DMS114 treated with DMSO at 0.1 percent for 48 hours (cell line): Measurements from ENCODE around the gene AVP.

Source experiments
- DNase-seq: peaks from one replicate; lab custom pipeline; 2025; ENCODE audit not compliant: unreplicated experiment; lab: John Stamatoyannopoulos, UW

Gene AVP

GRCh38 chr20:3109350-3110302, 25.1 kb upstream of the AVP start:
- DNase-seq = no peak

DNA sequence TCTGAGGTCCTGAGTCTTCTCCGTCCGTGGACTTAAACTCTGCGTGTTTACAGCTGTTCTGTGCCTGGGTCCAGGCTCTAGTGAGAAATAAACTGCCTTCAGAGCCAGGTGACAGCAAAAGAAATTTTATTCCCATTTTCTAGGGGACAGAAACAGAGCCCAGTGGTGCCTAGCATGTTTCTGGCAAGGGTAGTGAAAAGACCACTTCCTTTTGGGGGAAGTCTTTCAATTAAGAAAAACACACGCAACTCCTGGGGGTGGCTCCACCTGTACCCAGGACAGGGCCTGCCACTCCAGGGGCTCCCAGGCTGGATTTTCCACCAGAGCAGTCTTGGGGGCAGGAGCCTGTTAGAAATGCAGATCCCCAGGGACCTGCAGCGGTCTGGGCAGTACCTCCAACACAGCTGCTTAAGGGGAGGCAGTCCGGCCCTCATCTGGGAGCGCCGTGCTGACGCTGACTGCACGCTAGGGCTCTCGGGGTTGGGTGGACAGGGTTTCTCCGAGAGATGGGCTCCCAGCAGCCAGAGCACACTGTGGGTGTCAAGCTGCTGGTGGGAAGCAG, 23.0 kb upstream of the AVP start:
- no peak for DNase-seq

DNA sequence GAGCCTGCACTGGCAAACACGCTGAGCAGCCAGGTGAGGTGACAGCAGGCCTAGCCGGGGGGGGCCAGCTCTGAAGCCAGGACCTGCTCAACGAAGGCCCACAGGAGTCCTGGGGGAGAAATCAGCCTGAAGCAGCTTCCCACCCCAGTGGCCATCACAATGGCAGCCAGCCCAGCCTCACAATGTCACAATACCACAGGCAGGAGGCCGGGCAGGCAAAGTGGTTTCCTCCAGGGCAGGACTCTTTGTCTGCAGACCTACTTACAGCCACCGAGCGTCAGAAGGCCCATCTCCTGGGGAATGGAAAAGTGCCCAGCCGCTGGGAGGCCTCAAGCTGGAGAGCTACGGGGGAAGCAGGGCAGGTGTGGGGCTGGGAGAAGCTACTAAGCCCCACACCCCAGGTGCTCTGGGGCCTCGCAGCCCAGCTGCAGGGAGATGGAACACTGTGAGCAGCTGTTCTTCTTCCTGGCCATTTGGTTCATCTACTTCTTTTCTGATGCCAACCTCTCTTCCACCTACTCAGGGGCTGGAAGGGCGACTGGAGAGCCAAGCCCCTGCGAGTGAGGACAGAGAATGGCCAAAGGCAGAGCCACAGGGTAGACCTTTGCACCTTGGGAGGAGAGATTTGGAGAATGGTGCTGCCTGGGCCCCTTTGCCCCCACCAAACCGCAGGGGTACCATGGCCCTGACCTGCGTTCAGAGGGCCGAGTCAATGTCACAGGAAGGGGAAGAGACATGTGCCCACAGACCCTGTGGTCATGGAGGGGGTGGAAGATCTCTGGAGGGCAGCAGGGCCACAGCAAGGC, 22.3 kb upstream of the AVP start:
- no peak for DNase-seq

DNA sequence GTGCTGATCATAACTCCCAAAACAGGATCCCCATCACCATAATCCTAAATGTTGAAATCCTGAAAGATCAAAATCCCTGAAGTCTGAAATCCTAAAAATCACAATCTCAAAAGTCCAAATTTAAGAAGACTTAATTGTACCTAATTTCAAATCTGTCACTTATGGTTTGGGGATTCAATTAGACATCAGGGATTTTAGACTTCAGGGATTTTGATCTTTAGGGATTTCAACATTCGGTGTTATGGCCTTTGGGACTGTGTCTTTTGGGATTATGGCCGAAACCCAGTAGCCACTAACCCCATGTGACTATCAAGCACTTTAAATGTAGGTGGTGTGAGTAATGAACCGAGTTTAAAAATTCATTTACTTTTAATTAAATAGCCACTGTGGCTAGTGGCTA, 21.7 kb upstream of the AVP start:
- DNase-seq = no peak

DNA sequence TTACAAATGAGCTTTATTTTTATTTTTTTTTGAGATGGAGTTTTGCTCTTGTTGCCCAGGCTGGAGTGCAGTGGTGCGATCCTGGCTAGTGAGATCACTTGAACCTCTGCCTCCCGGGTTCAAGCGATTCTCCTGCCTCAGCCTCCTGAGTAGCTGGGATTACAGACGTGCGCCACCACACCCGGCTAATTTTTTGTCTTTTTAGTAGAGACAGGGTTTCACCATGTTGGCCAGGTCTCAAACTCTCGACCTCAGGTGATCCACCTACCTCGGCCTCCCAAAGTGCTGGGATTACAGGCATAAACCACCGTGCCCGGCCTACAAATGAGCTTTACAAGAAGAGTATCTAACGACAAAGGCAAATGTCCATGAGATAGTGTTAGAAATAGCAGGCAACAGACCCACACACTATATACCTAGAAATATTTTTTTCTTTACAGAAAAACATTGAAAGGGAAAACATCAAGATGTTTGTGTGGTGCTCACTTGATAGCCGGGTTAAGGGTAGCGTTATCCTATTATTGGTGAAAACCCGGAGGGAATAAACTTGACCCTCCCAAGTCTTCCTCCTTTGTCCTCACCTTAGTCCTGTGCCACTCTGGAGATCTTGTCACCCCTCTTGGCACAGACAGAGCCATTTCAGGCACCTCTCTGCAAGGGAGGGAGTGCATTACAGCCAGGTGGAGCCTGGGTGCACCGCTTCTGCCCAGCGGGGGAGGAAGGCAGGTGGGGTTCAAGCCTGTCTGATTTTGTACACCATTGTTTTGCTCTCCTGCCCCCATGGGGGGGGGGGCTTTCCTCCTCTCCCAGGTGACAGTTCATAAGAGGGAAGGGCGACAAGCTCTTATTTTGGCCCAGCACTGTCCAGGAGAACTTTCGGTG, 21.0 kb upstream of the AVP start:
- no peak for DNase-seq

DNA sequence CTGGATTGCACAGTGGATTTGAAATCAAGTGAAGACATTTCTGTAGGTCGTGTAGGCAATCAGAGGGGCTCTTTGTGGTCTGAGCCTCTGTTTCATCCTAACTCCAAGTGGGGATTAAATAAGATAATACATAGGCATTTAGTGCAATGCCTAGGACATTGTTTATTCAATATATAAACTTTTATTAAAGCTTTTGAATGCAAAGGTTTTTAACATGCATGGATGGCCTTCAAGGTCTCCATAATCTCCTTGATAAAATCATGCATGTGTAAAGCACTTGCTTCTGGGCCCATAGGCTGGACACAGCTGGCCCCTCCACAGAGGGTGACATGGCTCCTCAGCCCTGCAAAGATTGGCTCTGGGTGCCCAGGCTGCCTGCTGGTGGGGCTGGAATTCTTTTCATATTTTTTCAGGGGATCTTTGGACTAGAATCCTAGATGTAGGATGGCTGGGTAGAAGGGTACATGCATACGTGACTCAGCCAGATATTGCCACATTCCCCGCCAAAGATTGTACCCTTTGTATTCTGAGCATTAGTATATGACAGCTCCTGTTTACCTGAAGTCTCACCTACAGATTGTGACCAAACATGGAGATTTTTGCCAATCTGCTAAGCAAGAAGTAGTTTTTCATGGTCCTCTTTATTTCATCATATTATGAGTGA, 19.0 kb upstream of the AVP start:
- no peak for DNase-seq

GRCh38 chr20:3102575-3103368, 18.2 kb upstream of the AVP start:
- no peak for DNase-seq

DNA sequence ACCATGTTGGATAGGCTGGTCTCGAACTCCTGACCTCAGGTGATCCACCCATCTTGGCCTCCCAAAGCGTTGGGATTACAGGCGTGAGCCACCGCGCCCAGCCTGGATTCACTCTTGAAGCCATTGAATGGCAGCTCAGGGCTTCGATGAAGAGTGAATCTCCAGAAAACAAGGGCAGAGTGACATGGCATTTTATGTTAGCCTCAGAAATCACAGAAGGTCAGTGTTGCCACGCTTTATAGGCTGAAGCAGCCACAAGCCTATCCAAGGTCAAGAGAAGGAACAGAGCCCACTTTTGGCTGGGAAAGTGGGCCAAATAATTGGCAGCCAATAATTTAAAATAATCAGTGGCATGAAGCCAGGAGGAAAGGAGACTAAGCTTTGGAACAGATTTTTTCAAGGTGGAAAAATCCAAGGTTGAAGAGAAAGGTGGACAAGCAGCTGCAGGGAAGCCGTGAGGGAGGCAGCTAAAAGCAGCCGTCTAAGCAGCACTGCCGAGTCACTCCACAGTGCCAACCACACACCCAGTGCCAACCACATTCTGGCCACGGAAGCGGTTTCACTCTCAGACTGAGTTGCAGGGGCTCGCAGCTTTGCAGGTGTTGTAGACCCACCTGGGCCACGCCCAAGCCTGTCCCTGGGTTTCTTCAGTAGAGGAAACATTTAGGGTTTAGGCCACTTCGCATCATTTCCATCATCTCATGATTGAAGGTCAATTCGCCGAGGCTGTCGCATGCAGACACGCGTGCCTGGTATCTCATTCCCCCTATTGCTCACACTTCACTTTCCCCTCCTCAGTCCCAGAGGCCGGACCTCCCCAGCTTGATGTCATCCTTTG, 17.4 kb upstream of the AVP start:
- no peak for DNase-seq

- no peak for DNase-seq
Measured at GRCh38 chr20:3101251-3101650, 16.7 kb upstream of the AVP start.

DNA sequence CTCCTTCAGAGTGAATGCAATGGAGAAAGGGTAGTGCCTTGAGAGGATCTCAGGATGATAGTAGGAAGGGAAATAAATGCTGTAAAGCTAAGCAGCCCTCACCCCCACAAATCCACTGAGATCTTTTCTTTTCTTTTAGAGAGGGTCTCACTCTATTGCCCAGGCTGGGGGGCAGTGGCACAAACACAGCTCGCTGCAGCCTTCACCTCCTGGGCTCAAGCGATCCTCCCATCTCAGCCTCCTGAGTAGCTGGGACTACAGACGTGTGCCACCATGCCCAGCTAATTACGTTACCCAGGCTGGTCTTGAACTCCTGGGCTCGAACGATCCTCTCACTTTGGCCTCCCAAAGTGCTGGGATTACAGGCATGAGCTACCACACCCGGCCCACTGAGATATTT, 16.0 kb upstream of the AVP start:
- no peak for DNase-seq

DNA sequence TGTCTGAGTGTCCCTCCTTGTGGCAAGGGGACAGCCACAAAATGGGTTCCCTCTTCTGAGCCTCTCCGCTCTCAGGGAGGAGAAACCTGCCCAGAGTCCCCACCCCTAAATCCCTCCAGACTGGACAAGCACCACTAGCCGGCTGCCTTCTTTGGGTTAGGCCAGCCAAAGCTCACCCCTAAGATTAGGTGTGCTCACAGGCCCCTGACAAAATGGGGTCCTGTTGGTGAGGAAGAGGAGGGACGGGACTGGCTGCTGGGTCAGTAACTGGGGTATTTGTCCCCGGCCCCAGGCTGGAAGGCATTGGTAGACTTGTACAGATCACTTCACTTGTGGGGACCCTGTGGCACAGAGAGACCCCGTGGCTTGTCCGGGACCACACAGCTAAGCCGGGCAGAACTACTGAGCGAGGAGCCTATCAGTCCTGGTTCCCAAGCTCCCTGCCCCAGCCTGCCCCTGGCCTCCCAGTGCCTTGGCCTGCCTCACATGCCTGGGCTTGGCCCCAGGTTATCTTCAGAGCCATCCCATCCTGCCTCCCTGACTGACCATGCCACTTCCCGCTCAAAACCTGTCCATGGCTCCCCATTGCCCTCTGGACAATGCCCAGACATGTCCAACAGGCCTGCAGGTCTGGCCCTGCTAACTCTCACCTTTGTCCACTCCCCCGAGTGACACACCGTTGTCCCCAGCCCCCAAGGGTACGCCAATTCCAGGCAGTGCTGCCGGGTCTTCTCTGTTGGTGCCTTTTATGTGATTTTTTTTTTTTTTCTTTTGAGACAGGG, 10.5 kb upstream of the AVP start:
- DNase-seq = no peak

GRCh38 chr20:3093861-3094361, 9.4 kb upstream of the AVP start:
- no peak for DNase-seq

- DNase-seq = no peak
Measured at GRCh38 chr20:3092611-3093379, 8.3 kb upstream of the AVP start.

DNA sequence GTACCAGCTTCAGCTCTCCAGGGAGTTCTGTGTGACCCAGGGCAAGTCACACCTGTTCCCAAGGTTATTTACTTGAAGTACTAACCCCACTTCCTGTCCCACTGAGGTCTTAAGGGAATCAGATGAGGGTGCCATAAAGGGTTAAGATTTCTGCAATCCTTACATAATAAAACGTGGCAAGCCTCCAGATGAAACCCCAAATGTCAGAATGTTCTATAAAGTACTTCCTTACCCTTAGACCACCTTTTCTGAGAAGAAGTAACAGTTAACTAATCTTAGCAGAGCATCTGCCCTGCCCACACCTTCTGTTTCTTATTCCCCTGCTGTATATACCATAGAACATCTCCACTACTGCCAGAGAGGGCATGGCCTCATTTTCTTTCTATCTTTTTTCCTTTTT, 6.0 kb upstream of the AVP start:
- DNase-seq = no peak

DNA sequence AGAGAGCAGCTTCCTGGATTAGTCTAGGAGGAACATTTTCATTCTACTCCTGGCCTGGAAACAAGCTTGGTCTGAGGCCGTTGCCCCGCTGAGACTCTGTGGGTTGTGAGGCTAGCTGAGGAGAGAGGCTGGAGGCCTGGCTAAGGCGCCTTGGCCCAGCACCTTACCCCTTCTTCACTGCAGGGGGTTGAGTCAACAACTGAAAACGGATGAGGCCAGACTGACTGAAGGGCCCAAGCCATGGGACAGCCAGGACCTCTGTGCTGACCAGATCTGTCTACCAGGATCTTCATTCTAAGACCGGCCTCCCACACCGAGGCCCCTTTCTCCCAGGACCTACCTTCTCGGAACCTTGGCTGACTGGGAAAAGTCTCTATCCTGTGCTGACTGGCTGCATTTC, 3.5 kb upstream of the AVP start:
- DNase-seq = no peak

DNA sequence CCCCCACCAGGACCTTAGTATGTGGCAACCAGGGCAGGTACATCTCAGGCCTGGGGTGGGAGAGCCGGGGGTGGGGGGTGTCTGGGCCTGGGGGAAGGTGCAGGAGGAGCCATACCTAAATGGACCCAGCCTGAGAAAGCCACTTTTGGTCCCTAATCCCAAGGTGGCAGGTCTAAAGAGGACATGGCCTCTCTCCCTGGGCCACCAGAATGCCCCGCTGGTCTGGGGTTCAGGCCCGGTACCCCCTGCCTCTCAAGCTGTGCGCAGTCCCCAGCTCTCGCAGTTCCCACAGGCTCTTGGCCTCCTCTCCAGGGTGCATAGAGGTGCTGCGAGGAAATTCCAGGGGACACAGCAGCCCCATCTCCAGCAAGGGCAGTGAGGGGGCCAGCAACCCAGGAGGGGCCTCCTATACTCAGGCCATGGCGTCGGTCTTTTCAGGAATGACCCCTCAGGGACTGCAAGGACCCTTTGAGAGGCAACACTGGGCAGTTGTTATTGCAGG, 1.1 kb upstream of the AVP start:
- no peak for DNase-seq

DNA sequence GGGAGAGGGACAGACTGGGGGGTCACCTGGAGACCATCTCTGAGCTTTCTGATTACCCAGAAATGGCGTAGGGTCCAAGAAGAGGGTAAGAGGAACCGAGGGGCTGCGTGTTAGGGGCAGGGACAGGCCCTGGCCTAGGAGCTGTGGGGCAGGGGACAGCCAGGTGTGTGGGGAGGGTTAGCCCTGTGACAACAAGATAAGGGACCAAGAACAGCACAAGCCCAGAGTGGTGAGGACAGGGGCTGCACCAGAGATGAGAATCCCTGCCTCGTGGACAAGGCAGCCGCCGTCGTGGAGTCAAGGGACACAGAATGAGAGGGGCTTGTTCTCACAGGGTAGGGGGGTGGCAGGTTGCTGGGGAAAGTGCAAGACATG, 449 bp upstream of the AVP start:
- no peak for DNase-seq
